ENCODE data around the gene DCLK2.

Gene DCLK2

GRCh38 chr4:150280081-150280895 lies 202.0 kb downstream of the DCLK2 start:
- peak; percentile 89 for DNase-seq

- no peak for DNase-seq
Observed at GRCh38 chr4:150280975-150281374, 202.7 kb downstream of the DCLK2 start.

GRCh38 chr4:150283689-150284088 lies 205.4 kb downstream of the DCLK2 start:
- DNase-seq = no peak

- DNase-seq = no peak
Observed at GRCh38 chr4:150286656-150287055, 208.4 kb downstream of the DCLK2 start.

GRCh38 chr4:150289198-150289597 lies 211.0 kb downstream of the DCLK2 start:
- no peak for DNase-seq

- DNase-seq = no peak
Observed at GRCh38 chr4:150289881-150290280, 211.6 kb downstream of the DCLK2 start.

- DNase-seq = no peak
Observed at GRCh38 chr4:150297861-150298474, 219.7 kb downstream of the DCLK2 start.

GRCh38 chr4:150299816-150300215 lies 221.6 kb downstream of the DCLK2 start:
- no peak for DNase-seq

- peak; percentile 77 for DNase-seq
Observed at GRCh38 chr4:150302553-150302952, 224.3 kb downstream of the DCLK2 start.

- DNase-seq = no peak
Observed at GRCh38 chr4:150305995-150306394, 227.8 kb downstream of the DCLK2 start.

- DNase-seq = no peak
Observed at GRCh38 chr4:150306719-150307118, 228.5 kb downstream of the DCLK2 start.
